Tibial nerve (tissue), 4 donors: ENCODE results near the gene LMBRD2.

Experiments
- EP300 ChIP-seq, 2 donors: sonication (generic); formaldehyde crosslinking; IDR thresholded peaks; one replicate each; pipeline ENCODE4 v1.6.1; 2017; ENCODE audit warnings: antibody characterized with exemption in 2 of 2, mild to moderate bottlenecking in 1 of 2
- POLR2A ChIP-seq, 2 donors: fragments of 450-650 bp; IDR thresholded peaks; one replicate each; pipeline ENCODE4 v1.6.1; 2017; ENCODE audit warnings: antibody characterized with exemption in 2 of 2, mild to moderate bottlenecking in 2 of 2, moderate library complexity in 2 of 2
- TF ChIP-seq, protein P1 (sequence below), 5 experiments: fragments of 200-600 bp in 3 of 5; fragments of 450-650 bp in 2 of 5; sonication (generic) in 3 of 5; IDR thresholded peaks; one replicate each; pipeline ENCODE4 v1.5.1; 2016 to 2019; ENCODE audit warnings: antibody characterized with exemption in 5 of 5, mild to moderate bottlenecking in 3 of 5, moderate library complexity in 2 of 5

DNA sequence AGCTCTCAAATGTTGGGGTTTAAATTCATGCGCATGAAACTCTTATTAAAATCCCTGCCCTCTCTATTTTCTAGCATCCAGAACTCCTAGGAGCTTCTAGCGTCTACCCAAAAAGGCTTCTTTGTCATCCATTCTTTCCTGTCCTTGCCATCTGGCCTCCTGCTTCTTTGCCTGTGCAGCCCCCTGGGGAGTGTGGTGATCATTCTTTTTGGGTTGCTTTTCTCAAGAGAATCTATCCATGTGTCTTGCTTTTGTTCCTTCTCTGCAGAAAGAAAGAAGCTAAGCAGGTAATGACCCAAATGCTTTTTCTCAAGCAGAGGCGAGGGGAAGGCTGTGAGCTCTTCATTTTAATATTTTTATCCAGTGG lies 26.8 kb upstream of the LMBRD2 start:
- TF ChIP-seq, protein P1, sequence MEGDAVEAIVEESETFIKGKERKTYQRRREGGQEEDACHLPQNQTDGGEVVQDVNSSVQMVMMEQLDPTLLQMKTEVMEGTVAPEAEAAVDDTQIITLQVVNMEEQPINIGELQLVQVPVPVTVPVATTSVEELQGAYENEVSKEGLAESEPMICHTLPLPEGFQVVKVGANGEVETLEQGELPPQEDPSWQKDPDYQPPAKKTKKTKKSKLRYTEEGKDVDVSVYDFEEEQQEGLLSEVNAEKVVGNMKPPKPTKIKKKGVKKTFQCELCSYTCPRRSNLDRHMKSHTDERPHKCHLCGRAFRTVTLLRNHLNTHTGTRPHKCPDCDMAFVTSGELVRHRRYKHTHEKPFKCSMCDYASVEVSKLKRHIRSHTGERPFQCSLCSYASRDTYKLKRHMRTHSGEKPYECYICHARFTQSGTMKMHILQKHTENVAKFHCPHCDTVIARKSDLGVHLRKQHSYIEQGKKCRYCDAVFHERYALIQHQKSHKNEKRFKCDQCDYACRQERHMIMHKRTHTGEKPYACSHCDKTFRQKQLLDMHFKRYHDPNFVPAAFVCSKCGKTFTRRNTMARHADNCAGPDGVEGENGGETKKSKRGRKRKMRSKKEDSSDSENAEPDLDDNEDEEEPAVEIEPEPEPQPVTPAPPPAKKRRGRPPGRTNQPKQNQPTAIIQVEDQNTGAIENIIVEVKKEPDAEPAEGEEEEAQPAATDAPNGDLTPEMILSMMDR (IDR thresholded peaks at IDR 0.05), result no peak
- no peak for TF ChIP-seq POLR2A (IDR thresholded peaks at IDR 0.05)
- no peak for TF ChIP-seq EP300 (IDR thresholded peaks at IDR 0.05)
